Glomerular visceral epithelial cell (primary cell): Measurements from ENCODE around the gene TRIM40.

ENCODE experiments used
- DNase-seq: peaks from one replicate; pipeline ENCODE4 v3.0.0-alpha.2; 2016; ENCODE audit errors: extremely low spot score

TRIM40 gene

GRCh38 chr6:30135757-30136156 is at the start of gene TRIM40:
Gene TRIM40, plus strand, starts transcription at chr6:30136140. Its CDS starts 897 bp downstream, at chr6:30137037.
- DNase-seq, result no peak

GRCh38 chr6:30087876-30088275 is 48.1 kb upstream of the TRIM40 start:
- DNase-seq, result no peak

DNA sequence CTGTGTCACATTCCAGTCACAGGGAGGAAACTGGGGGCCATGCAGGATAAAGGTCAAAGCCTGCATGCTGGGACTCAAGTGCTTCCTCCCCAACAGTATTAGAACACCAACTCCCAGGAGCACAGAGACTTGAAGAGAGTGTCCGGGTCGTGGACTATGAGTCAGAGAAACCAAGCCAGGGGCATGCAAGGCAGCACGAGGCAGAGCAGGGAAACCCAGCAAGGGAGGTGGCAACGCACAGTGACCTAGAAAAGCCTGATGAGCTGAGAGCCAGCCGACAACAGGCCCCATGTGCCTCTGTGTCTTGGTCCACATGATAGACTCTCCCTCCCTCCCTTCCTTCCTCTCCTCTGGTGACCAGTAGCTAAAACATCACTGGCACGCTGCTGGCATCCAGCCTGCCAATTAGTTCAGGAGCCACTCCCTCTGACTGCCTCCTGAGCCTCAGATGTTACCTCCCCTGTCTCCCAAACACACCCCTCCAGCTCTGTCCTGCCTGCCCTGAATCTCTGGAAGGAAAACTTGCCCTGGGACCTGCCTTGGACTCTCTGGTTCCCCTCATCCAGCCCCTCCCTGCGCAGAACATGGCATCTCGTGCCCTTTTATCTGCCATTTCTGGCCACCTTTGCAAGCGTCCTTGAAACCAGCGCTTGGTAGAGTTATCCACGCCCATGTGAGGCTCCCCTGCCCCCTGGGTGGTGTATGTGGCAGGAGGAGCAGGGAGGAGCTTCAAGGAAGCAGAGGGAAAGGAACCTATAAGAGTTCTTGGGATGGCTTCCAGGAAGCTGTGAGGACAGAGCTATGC is 44.2 kb upstream of the TRIM40 start:
- peak; percentile 49 for DNase-seq

- no peak for DNase-seq
Measured at GRCh38 chr6:30092852-30093543, 42.9 kb upstream of the TRIM40 start.

DNA sequence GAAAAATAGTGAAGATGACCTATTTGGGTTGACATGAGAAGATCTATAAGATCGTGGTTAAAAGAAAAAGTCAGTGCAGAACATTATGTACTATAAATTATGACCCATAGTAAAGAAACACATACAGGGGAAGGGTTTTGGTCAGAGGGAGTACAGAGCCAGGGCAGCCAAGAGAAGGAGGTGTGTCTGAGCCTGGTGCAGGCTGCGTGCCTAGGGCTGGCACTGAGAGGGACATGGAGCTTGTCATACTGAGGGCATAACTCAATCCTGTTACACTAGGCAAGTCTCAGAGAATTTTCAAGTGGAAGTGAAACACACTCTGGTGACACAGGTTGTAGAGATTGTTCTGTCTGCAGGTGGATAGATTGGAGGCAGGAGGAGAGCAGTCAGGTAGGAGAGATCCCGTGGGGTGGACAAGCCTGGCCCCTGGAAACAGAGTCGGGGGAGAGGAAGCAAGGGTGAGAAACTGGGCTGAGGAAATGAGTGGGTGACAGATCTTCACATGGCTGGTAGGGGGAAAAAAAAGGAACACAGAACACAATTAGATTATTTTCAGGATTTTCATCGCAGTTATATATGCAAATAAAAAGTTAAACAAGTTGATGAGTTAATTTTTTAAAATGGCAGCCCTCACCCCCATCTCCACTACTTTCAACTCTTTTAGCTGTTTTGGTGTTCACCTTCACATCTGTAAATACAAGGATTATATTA is 41.8 kb upstream of the TRIM40 start:
- DNase-seq, result no peak

GRCh38 chr6:30096829-30097228 is 39.1 kb upstream of the TRIM40 start:
- no peak for DNase-seq

- no peak for DNase-seq
Measured at GRCh38 chr6:30097902-30098768, 37.8 kb upstream of the TRIM40 start.

- no peak for DNase-seq
Measured at GRCh38 chr6:30100154-30100553, 35.8 kb upstream of the TRIM40 start.

- peak; percentile 18 for DNase-seq
Measured at GRCh38 chr6:30100585-30101443, 35.1 kb upstream of the TRIM40 start.

DNA sequence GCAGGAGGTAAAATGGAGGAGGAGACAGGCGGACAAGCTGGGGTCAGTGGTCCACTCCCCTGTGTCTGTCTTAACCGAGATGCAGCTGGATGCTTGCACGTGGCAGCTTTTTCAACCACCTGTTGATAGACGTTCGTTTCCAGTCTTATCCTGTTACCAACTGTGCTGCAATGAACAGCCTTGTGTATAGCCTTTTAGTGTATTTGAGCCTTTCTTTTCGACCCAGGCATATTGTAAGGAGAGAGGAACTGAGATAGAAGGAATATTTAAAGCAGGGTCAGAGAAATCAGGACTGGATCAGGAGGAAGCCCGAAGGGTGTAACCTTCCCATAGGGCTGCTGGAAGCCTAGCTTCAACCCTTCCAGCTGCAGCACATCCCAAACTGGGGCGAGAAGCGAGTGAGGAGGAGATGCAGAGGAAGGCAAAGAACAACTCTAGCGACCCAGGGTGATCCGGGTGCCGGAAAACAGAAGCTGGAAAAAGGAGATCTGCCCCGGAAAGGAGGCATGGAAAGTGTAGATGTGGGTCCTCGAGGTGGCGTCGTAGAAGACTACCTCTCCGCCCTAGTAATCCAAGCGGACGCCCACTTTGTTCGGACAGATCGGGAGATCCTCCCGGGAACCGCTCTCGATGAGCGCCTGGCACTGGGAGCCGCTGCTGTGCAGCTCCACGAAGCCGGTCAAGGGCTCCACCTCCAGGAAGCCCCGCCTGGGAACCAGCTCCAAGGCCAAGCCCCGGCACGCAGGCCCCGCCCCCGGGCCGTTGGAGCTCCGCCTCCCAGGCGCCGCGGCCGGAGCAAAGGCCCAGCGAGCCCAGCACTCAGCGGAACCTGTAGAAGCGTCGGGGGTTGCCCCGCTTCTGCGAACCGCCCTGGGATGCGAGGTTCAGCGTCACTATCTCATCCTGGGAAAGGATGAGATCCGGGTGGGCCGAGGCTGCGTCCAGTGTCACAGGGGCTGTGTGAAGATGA is 34.2 kb upstream of the TRIM40 start:
- peak; percentile 85 for DNase-seq

GRCh38 chr6:30102414-30102969 is 33.4 kb upstream of the TRIM40 start:
- no peak for DNase-seq

DNA sequence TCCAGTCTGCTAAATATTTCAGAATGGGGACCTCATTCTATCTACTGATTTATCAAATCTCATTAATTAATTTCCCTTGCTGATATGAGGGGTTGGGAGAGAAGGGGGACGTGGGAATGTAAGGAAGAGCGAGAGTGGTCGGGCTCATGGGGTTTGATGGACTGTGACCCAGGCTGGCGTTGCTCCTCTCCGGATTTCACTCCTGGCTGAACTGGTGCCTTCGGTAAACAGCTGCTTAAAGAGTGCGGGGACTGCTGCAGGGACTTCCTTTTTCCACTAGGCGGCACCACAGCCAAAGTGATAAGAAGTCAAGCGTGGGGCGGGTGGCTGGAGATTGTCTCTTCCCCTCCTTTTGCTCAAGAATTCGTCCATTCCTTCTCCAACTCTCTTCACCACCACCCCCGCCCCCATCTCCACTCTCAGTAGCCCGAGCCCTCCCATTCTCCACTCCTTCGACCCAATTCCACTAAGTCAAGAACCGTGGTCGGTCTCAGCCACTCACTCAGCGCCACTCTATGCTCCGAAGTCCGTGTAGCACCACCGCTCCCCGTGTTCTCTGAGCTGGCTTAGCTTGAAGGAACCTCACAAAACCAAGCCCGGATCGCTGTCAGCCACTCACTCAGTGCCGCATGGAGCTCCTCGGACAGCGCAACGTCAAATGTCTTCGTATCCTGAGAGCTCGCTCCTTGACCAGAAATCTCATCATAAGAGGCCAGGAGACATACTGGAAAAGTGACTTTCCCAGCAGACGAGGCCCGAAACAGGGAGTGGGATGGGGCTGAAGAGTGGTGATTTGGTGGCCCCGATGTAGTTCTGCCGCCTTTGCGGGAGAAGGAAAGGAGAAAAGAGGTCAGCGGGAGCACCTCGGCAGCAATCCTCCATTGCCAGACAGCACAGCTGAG is 32.7 kb upstream of the TRIM40 start:
- DNase-seq, result peak; percentile 90

- no peak for DNase-seq
Measured at GRCh38 chr6:30103872-30104179, 32.1 kb upstream of the TRIM40 start.

DNA sequence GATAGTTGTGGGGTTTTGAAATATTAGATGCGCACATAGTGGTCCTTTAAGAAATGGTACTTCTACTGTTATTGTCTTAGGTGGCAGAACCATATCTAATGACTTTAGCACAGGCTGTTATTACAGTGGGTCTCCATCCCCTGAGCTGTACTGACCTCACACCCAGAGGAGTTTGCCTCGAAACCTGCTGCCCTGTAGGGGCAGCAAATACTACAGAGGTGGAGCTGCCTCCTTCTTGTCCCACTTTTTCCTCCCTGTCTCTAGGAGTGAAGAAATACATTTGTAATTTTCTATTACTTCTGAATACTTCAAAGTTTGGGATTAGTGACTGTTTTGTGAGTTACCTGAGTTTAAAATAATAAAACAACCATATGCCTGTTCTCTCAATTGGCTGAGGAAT is 31.3 kb upstream of the TRIM40 start:
- no peak for DNase-seq

DNA sequence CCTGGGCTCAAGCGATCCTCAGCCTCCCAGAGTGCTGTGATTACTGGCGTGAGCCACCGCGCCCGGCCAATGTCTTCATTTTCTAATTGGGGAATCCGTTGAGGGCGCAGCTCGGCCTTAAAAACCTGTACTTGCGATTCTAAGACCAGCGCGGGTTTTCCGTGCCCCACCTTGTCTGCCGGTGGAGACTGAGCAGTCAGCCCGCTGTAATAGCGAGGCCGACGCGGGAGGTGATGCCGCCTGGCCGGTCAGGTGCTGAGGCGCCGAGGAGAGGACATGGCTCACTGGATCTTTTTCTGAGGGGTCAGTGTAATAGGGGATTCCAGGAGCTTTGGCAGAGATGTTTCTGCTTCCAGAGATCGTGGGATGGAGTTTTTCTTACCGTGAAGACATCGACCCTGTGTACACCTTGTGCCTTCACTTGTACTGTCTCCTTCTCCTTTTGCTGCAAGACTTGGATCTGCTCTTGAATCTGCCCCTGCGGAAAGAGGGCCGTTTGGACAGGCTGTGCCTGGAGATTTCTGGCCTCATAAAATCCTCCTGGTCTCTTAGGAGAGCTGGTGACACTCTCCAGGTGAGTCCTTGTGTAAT is 24.6 kb upstream of the TRIM40 start:
- DNase-seq, result no peak

DNA sequence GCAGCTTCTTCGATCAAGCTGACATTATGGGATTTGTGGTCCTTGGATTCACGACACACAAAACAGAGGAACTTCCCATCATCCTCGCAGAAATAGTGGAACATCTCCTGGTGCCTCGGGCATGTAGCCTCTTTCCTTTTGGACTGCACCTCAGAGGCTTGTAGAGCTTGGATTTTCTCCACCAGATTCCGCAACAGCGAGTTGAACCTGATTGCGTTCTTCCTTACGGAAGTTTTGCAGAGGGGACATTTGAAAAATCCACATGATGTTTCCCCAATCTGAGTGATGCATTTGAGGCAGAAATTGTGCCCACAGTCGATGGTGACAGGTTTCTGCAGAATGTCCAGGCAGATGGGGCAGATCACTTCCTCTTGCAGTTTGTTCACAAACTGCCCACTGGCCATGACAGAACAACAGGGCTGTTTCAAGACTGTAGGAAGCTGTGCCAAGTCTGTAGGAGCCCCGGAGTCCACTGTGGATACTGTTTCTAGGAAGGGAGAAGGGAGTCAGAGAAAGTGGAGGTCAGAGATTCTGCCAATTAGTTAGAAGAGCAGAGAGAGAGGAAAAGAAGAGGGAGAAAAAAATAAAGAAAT is 23.4 kb upstream of the TRIM40 start:
- no peak for DNase-seq

GRCh38 chr6:30113003-30113759 is 22.8 kb upstream of the TRIM40 start, which contains the start of gene TRIM31:
Gene TRIM31, minus strand, starts transcription at chr6:30113090. Its CDS starts 285 bp downstream, at chr6:30112805.
- DNase-seq, result no peak
